ENCODE data around the gene CDSN.

DNA sequence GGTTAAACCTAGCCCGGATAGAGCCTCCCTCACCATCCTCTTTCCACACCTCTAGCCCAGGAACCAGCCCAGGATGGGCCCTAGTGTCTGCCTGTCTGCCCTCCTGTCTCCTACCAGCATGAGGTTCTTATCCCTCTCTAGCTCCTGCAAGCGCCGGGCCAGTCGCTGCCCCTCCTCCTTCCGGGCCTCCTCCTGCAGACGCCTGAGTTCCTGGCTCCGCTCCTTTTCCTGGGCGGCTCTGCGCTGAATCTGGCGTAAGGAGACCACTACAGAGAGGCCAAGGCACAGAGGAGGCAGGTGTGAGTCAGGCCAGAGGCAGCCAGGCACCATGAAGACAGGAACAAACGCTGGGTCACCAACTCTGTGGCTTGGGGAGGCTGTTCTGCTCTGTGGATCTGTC is 22.9 kb upstream of the CDSN start:
- TF ChIP-seq POLR2A (IDR thresholded peaks at IDR 0.05) = peak in 1 of 2 donors; percentile 36
- TF ChIP-seq, protein P1, sequence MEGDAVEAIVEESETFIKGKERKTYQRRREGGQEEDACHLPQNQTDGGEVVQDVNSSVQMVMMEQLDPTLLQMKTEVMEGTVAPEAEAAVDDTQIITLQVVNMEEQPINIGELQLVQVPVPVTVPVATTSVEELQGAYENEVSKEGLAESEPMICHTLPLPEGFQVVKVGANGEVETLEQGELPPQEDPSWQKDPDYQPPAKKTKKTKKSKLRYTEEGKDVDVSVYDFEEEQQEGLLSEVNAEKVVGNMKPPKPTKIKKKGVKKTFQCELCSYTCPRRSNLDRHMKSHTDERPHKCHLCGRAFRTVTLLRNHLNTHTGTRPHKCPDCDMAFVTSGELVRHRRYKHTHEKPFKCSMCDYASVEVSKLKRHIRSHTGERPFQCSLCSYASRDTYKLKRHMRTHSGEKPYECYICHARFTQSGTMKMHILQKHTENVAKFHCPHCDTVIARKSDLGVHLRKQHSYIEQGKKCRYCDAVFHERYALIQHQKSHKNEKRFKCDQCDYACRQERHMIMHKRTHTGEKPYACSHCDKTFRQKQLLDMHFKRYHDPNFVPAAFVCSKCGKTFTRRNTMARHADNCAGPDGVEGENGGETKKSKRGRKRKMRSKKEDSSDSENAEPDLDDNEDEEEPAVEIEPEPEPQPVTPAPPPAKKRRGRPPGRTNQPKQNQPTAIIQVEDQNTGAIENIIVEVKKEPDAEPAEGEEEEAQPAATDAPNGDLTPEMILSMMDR (IDR thresholded peaks at IDR 0.05) = no peak

All from heart left ventricle (tissue), 13 donors.